ENCODE data around the gene ANGPTL1. TPM values are rescaled to one million over a fixed set of nuclear protein-coding genes. Genes with fewer than 3 reads are reported as not detected.
"Not testable (repeated sequence)": the region's sequence is repeated elsewhere in the genome, so short reads cannot be mapped to it uniquely, and the experiment has no call there.

ANGPTL1 gene
- total RNA-seq, 4 donors from 2014 or later, result 48.4 to 79.3 (median 66.6) TPM

DNA sequence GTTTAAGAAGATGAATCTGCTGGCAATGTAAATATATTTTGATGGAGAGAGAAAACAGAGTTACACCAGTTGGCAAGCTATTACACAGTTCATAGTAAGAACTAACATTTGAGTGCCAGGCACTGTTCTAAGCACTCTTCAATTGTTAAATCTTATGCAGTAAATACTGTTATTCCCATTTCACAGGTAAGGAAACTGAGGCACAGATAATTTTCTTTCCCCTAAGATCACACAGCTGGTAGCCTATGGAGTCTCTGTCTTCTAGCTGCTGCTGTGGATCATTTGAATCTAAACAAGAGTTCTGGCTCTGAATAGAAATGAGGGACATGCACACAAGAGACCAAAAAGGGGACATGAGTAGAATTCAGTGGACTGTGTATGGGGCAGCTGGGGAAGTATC, 8.0 kb downstream of the ANGPTL1 start:
- DNase-seq, result no peak
- Histone ChIP-seq H3K4me1 (peaks cover 5 to 18% of the 10 kb centered on the region in 2 donors), H3K27ac (no peak overlapping the region), H3K9me3 (no peaks in the 10 kb centered on the region), H3K4me3 (replicated peaks in 1 of 3) (no peak overlapping the region), H3K36me3 (no peaks in the 10 kb centered on the region), H3K27me3 (no peaks in the 10 kb centered on the region)
- intact Hi-C loops (cut with DNase I), result no loop called here
- TF ChIP-seq, protein P1, sequence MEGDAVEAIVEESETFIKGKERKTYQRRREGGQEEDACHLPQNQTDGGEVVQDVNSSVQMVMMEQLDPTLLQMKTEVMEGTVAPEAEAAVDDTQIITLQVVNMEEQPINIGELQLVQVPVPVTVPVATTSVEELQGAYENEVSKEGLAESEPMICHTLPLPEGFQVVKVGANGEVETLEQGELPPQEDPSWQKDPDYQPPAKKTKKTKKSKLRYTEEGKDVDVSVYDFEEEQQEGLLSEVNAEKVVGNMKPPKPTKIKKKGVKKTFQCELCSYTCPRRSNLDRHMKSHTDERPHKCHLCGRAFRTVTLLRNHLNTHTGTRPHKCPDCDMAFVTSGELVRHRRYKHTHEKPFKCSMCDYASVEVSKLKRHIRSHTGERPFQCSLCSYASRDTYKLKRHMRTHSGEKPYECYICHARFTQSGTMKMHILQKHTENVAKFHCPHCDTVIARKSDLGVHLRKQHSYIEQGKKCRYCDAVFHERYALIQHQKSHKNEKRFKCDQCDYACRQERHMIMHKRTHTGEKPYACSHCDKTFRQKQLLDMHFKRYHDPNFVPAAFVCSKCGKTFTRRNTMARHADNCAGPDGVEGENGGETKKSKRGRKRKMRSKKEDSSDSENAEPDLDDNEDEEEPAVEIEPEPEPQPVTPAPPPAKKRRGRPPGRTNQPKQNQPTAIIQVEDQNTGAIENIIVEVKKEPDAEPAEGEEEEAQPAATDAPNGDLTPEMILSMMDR (IDR thresholded peaks at IDR 0.05), result no peak
- no peak for TF ChIP-seq POLR2A (IDR thresholded peaks at IDR 0.05)

DNA sequence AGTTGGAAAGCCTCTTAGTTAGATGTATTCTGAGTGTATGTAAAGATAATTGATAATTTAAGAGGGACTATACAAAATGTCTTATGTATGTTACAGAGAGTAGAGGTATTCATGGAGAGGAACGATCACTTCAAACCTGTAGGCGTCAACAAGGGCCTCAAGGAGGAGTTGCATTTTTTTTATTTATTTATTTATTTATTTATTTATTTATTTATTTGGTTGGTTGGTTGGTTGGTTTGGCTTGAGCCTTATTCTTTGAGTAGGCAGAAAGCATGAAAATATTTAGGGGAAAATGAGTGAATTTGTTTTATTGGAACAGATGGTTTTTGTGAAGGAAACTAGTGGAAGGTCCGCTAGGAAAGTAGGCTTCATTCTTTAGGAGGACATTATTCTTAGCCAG, 8.5 kb downstream of the ANGPTL1 start:
- H3K4me1 ChIP-seq, result peaks cover 5 to 17% of the 10 kb centered on the region in 2 donors
- intact Hi-C loops (cut with DNase I), result no loop called here
- no peaks in the 10 kb centered on the region for H3K9me3 ChIP-seq
- no peak overlapping the region for H3K27ac ChIP-seq
- H3K27me3 ChIP-seq, result no peaks in the 10 kb centered on the region
- no peak for DNase-seq
- H3K36me3 ChIP-seq, result no peaks in the 10 kb centered on the region
- no peak overlapping the region for H3K4me3 ChIP-seq (replicated peaks in 1 of 3)
- no peak for TF ChIP-seq POLR2A (IDR thresholded peaks at IDR 0.05)
- TF ChIP-seq, protein P1 (IDR thresholded peaks at IDR 0.05), result no peak
- 95 to 97% methylated on average over 3 of the region's 3 CpGs for WGBS, 2 donors

DNA sequence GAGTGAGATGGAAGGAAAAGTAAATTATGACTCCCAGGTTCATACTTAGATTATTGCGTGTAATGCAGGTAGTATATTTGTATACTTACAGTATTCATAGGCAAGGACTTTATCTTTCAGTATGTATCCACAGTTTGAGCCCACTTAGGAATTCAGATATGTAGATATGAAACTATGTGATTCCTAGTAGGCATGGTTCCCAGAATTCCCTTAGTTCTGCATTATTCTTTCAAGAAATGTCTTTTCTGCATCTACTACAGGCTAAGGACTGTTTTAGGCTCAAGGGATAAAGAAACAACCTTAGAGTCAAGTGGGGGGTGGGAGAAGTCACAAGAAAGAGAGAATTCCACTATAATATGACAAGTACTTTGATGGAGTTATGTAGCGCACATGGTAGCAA, 13.8 kb downstream of the ANGPTL1 start:
- Histone ChIP-seq H3K4me3 (replicated peaks in 1 of 3) (no peak overlapping the region), H3K27me3 (no peaks in the 10 kb centered on the region), H3K4me1 (peaks cover 0 to 4% of the 10 kb centered on the region in 2 donors), H3K36me3 (no peaks in the 10 kb centered on the region), H3K9me3 (no peaks in the 10 kb centered on the region), H3K27ac (no peak overlapping the region)
- intact Hi-C loops (cut with DNase I), result no loop called here
- no peak for DNase-seq
- no peak for TF ChIP-seq POLR2A (IDR thresholded peaks at IDR 0.05)
- TF ChIP-seq, protein P1 (IDR thresholded peaks at IDR 0.05), result no peak
- WGBS, 2 donors, result 97 to 98% methylated on average over 2 of the region's 2 CpGs

DNA sequence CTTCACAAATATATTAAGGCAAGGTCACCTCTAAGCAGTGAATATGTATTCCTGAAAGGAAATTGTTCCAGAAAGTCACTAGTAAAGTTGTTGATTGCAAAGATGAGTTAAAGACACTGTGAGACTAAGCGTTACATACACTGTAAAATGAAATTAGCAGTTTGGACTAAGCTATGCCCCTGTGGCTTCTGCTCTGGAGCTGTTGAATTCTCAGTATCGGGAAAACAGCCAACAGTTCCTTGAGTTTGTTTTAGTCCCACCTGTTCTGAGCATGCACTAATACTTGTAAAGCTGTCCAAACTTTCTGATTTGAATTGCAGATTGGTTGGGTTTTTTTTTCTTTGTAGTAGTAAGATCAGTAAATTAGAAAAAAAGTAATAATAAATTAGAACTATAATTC, 21.0 kb downstream of the ANGPTL1 start:
- H3K4me1 ChIP-seq, result peaks cover 12 to 16% of the 10 kb centered on the region in 2 donors
- 23 to 25% methylated on average over 2 of the region's 2 CpGs for WGBS, 2 donors
- intact Hi-C loops (cut with DNase I), result no loop called here
- no peak overlapping the region for H3K4me3 ChIP-seq (replicated peaks in 1 of 3)
- H3K36me3 ChIP-seq, result no peaks in the 10 kb centered on the region
- TF ChIP-seq, protein P1 (IDR thresholded peaks at IDR 0.05), result no peak
- TF ChIP-seq POLR2A (IDR thresholded peaks at IDR 0.05), result no peak
- no peaks in the 10 kb centered on the region for H3K9me3 ChIP-seq
- no peaks in the 10 kb centered on the region for H3K27me3 ChIP-seq
- H3K27ac ChIP-seq, result peak overlapping the region; percentile 28 to 51 (median 47)
- DNase-seq, result peak; percentile 26

DNA sequence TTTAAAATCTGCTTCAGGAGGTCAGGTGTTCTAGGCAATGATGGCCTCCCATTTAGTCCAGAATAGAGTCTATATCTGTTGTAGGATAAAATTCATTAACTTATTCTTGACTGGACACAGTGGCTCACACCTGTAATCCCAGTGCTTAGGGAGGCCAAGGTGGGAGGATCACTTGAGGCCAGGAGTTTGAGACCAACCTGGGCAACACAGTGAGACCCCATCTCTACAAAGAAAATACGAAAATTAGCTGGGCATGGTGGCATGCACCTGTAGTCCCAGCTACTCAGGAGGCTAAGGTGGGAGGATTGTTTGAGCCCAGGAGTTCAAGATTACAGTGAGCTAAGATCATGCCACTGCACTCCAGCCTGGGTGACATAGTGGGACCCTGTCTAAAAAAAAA, 23.0 kb downstream of the ANGPTL1 start:
- Histone ChIP-seq H3K27ac (peak overlapping the region; percentile 0 to 62 (median 51)), H3K4me1 (peaks cover 12 to 16% of the 10 kb centered on the region in 2 donors)
- intact Hi-C loops (cut with DNase I); H3K9me3 ChIP-seq; H3K36me3 ChIP-seq; H3K4me3 ChIP-seq (replicated peaks in 1 of 3); H3K27me3 ChIP-seq; DNase-seq: not testable (repeated sequence)
- WGBS, 2 donors, result 88 to 93% methylated on average over 1 of the region's 1 CpG

DNA sequence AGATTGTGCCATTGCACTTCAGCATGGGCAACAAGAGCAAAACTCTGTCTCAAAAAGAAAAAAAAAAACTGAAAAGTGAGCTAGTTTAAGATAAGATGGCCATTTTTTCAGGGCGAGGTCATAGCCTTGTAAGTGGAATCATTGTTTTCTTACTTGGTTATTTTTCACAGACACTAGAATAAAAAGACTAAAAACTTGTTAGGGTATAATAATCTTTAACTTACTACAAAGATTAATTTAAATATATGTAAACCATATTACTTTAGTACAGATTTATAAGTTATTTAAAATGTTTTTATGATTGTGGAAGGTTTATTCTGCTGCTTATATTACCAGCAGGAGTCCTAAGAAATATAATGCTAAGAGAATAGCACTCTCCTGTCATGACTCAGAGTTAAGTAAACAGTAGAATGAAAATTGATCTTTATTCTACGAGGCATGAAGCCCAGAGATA, 23.5 kb downstream of the ANGPTL1 start:
- 55% methylated on average over 2 of the region's 2 CpGs for WGBS, 2 donors
- H3K4me1 ChIP-seq, result peaks cover 12 to 16% of the 10 kb centered on the region in 2 donors
- intact Hi-C loops (cut with DNase I), result no loop called here
- no peak overlapping the region for H3K4me3 ChIP-seq (replicated peaks in 1 of 3)
- H3K9me3 ChIP-seq, result no peaks in the 10 kb centered on the region
- H3K27ac ChIP-seq, result peak overlapping the region; percentile 46 to 62 (median 51)
- no peaks in the 10 kb centered on the region for H3K36me3 ChIP-seq
- H3K27me3 ChIP-seq, result no peaks in the 10 kb centered on the region
- TF ChIP-seq, protein P1 (IDR thresholded peaks at IDR 0.05), result no peak
- TF ChIP-seq POLR2A (IDR thresholded peaks at IDR 0.05), result no peak
- peak in 1 of 2 donors; percentile 8 for DNase-seq

Measured in thyroid gland (tissue), 4 donors.